A549 (cell line): Measurements from ENCODE around the gene ARHGEF28.

Experiments used
- CHD2 ChIP-seq: fragments of 150-350 bp; IDR thresholded peaks from 2 replicates; pipeline ENCODE4 v1.6.1; 2014; ENCODE audit warnings: low read length; ENCODE audit not compliant: partially characterized antibody
- CTCF ChIP-seq: fragments of >200 bp; sonication (Bioruptor Twin); formaldehyde crosslinking; IDR thresholded peaks from 3 replicates; pipeline ENCODE4 v1.5.1; 2016
- EP300 ChIP-seq, 2 experiments: fragments of >200 bp; sonication (Bioruptor Twin); formaldehyde crosslinking; IDR thresholded peaks; 2 replicates in 1 of 2; 3 replicates in 1 of 2; pipeline ENCODE4 v1.6.1; 2016 to 2017
- JUNB ChIP-seq: fragments of >200 bp; sonication (Bioruptor Twin); formaldehyde crosslinking; IDR thresholded peaks from 2 replicates; pipeline ENCODE4 v1.6.1; 2016
- MAZ ChIP-seq: fragments of 150-350 bp; IDR thresholded peaks from 2 replicates; pipeline ENCODE4 v1.6.1; 2014; ENCODE audit warnings: antibody characterized with exemption, low read depth, low read length, borderline replicate concordance
- POLR2A ChIP-seq: IDR thresholded peaks from 2 replicates; pipeline ENCODE4 v1.6.1; 2012; ENCODE audit warnings: mild to moderate bottlenecking, low read length
- TF ChIP-seq, protein P1 (sequence below): IDR thresholded peaks from 2 replicates; pipeline ENCODE4 v1.6.1; 2012
- TF ChIP-seq, protein P2 (sequence below): fragments of 200-600 bp; sonication (generic); IDR thresholded peaks from 2 replicates; pipeline ENCODE4 v1.6.1; 2016; ENCODE audit warnings: antibody characterized with exemption, mild to moderate bottlenecking, moderate library complexity
- TF ChIP-seq, protein P3 (sequence below): IDR thresholded peaks from 2 replicates; pipeline ENCODE4 v1.6.1; 2012; ENCODE audit warnings: low read depth, borderline replicate concordance

- no peak for TF ChIP-seq JUNB
- TF ChIP-seq CTCF: no peak
- no peak for TF ChIP-seq POLR2A
- no peak for TF ChIP-seq EP300 (IDR thresholded peaks at IDR 0.05)
- TF ChIP-seq CHD2: no peak
- TF ChIP-seq, protein P1, sequence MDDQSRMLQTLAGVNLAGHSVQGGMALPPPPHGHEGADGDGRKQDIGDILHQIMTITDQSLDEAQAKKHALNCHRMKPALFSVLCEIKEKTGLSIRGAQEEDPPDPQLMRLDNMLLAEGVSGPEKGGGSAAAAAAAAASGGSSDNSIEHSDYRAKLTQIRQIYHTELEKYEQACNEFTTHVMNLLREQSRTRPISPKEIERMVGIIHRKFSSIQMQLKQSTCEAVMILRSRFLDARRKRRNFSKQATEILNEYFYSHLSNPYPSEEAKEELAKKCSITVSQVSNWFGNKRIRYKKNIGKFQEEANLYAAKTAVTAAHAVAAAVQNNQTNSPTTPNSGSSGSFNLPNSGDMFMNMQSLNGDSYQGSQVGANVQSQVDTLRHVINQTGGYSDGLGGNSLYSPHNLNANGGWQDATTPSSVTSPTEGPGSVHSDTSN: no peak
- TF ChIP-seq, protein P2, sequence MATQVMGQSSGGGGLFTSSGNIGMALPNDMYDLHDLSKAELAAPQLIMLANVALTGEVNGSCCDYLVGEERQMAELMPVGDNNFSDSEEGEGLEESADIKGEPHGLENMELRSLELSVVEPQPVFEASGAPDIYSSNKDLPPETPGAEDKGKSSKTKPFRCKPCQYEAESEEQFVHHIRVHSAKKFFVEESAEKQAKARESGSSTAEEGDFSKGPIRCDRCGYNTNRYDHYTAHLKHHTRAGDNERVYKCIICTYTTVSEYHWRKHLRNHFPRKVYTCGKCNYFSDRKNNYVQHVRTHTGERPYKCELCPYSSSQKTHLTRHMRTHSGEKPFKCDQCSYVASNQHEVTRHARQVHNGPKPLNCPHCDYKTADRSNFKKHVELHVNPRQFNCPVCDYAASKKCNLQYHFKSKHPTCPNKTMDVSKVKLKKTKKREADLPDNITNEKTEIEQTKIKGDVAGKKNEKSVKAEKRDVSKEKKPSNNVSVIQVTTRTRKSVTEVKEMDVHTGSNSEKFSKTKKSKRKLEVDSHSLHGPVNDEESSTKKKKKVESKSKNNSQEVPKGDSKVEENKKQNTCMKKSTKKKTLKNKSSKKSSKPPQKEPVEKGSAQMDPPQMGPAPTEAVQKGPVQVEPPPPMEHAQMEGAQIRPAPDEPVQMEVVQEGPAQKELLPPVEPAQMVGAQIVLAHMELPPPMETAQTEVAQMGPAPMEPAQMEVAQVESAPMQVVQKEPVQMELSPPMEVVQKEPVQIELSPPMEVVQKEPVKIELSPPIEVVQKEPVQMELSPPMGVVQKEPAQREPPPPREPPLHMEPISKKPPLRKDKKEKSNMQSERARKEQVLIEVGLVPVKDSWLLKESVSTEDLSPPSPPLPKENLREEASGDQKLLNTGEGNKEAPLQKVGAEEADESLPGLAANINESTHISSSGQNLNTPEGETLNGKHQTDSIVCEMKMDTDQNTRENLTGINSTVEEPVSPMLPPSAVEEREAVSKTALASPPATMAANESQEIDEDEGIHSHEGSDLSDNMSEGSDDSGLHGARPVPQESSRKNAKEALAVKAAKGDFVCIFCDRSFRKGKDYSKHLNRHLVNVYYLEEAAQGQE: no peak
- TF ChIP-seq, protein P3, sequence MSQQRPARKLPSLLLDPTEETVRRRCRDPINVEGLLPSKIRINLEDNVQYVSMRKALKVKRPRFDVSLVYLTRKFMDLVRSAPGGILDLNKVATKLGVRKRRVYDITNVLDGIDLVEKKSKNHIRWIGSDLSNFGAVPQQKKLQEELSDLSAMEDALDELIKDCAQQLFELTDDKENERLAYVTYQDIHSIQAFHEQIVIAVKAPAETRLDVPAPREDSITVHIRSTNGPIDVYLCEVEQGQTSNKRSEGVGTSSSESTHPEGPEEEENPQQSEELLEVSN: no peak
- TF ChIP-seq MAZ: no peak
Measured at GRCh38 chr5:73786043-73786831, 160.2 kb downstream of the ARHGEF28 start.
